ENCODE measurements around the gene PAQR5. TPM values are rescaled to one million over a fixed set of nuclear protein-coding genes. Genes with fewer than 3 reads are reported as not detected.
"Not testable (repeated sequence)": the region's sequence is repeated elsewhere in the genome, so short reads cannot be mapped to it uniquely, and the experiment has no call there.

Gene PAQR5
- total RNA-seq, 1 donor from 2014 or later, result not detected

DNA sequence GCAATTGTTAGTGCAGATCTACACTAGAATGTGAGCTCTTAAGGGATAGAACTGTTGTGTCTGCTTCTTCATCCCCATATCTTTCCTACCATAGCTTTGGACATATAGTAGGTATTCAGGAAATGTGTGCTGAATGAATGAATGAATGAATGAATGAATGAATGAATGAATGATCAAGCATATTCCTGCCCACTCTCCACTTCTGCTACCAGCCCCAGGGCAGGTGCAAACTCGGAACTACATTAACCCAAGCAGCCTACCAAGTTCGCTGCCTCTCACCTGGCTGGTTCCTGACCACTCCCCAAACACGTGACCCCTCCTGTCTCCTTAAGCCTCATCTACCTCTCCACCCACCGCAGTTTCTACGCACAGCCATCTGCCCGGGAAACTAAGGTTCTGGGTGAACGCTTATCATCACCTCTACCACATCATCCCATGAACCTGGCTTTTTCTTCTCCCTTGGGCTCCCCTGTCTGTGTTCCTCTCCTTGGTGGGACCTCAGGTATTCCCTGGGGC is 26.8 kb downstream of the PAQR5 start:
- ChIA-PET CTCF (no interaction called here), POLR2A (no interaction called here)
- DNase-seq (no peak), ATAC-seq (ENCODE audit: low read depth) (no peak)
- Mint-ChIP-seq H3K27ac (no peak overlapping the region), H3K9me3 (no peaks in the 10 kb centered on the region), H3K36me3 (ENCODE audit: low read depth) (no peaks in the 10 kb centered on the region), H3K27me3 (peaks cover 9% of the 10 kb centered on the region), H3K4me3 (no peak overlapping the region), H3K4me1 (no peaks in the 10 kb centered on the region)
- intact Hi-C loops (cut with micrococcal nuclease), result no loop called here
- TF ChIP-seq CTCF (IDR thresholded peaks at IDR 0.05), result no peak

DNA sequence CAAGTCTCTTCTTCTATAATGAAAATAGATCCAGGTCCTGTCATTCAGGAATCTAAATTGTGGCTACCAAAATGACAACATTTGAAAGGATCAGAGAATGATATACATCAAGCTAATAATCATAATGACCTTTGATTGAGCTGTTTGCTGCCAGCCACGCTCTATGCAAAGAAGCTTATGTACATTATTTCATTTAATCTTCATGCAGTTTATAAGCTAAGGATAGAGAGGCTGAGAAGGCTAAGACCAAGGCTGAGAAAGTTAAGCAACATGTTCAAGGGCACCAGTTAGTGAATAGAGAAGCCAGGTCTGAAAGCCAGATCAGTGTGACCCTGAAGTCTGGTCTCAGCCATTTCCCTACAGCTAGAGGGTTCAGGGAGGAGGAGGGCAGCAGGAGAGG is 29.4 kb downstream of the PAQR5 start:
- no peak for DNase-seq
- peaks cover 10% of the 10 kb centered on the region for H3K27me3 Mint-ChIP-seq
- no peak overlapping the region for H3K4me3 Mint-ChIP-seq
- TF ChIP-seq CTCF (IDR thresholded peaks at IDR 0.05), result no peak
- H3K9me3 Mint-ChIP-seq, result no peaks in the 10 kb centered on the region
- no peak overlapping the region for H3K27ac Mint-ChIP-seq
- intact Hi-C loops (cut with micrococcal nuclease), result no loop called here
- H3K4me1 Mint-ChIP-seq, result no peaks in the 10 kb centered on the region
- POLR2A ChIA-PET, result no interaction called here
- no peaks in the 10 kb centered on the region for H3K36me3 Mint-ChIP-seq (ENCODE audit: low read depth)
- CTCF ChIA-PET, result no interaction called here
- ATAC-seq (ENCODE audit: low read depth), result no peak

DNA sequence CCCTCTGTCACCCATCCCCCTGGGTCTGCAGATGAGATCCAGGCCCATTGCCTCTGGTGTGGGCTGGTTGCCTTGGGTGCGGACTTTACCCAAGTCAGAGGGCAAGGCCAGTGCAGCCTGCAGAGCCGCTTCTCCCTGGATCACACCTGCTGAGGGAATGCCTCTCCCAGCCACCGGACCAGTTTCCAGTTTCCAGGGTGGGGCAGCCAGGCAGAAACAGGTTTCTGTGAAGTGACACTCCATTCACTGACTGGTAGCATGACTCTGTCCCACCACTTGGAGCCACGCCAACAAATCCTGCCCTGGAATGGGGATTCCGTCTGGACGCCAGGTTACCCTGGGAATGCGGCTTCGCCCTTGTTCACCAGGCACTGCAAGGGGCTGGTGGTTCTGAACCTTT is 30.0 kb downstream of the PAQR5 start:
- H3K27ac Mint-ChIP-seq, result no peak overlapping the region
- no peaks in the 10 kb centered on the region for H3K9me3 Mint-ChIP-seq
- H3K36me3 Mint-ChIP-seq (ENCODE audit: low read depth), result no peaks in the 10 kb centered on the region
- intact Hi-C loops (cut with micrococcal nuclease), result no loop called here
- no peak for TF ChIP-seq CTCF (IDR thresholded peaks at IDR 0.05)
- no peaks in the 10 kb centered on the region for H3K4me1 Mint-ChIP-seq
- ATAC-seq (ENCODE audit: low read depth) (no peak), DNase-seq (no peak)
- ChIA-PET CTCF (no interaction called here), POLR2A (no interaction called here)
- peaks cover 12% of the 10 kb centered on the region for H3K27me3 Mint-ChIP-seq
- H3K4me3 Mint-ChIP-seq, result no peak overlapping the region

DNA sequence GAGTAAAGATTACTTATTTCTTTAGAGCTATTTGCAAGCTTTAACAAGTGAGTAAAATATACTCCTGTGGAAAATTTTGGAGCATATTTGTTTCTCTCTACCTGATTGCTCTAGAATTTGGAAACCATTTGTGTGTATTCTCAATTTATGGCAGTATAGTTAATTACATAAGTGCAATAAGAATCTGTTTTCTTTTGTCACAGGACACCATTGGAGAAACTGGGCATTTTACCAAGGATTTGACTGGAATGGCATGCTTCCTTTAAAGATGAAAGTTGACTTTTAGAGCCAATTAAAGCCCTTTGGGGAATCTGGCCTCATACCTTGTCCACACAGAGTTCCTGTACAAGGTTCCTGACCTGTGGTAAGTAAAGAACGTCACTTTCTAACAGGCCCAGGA is 38.4 kb downstream of the PAQR5 start:
- Mint-ChIP-seq H3K36me3 (ENCODE audit: low read depth) (no peaks in the 10 kb centered on the region), H3K27me3 (peaks cover 2% of the 10 kb centered on the region), H3K4me3 (no peak overlapping the region), H3K9me3 (no peaks in the 10 kb centered on the region), H3K27ac (no peak overlapping the region), H3K4me1 (no peaks in the 10 kb centered on the region)
- DNase-seq (no peak), ATAC-seq (ENCODE audit: low read depth) (no peak)
- TF ChIP-seq CTCF (IDR thresholded peaks at IDR 0.05), result no peak
- POLR2A ChIA-PET, result no interaction called here
- CTCF ChIA-PET, result no interaction called here
- intact Hi-C loops (cut with micrococcal nuclease), result no loop called here

DNA sequence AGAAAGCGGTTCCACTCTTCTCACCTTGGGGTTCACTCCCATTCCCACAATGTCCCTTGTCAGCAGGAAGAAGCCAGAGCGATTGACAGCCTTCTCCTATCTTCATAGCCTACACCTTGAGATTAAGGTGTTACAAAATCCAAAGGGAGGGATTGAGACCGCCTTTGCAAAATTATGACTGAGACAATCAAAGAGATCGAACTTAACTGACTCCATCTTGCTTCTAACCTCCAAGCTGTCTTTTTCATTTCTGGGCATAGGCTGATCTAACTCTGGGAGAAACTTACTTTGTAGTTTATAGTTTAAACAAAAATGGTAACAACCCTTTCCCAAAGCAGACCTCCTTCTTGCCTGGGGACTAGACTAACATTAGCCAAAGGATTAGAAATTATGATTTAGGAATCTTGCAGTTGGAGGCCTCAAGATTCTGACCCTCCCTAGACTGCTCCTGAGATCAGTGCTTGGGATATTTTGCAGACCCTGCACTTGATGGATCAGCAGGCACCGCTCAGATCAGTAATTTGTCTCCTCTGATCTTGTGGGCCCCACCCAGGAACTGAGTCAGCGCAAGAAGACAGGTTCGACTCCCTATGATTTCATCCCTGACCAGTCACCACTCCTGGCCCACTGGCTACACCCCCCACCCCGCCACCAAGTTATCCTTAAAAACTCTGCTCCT is 40.0 kb downstream of the PAQR5 start:
- Mint-ChIP-seq H3K4me1 (no peaks in the 10 kb centered on the region), H3K36me3 (ENCODE audit: low read depth) (no peaks in the 10 kb centered on the region), H3K9me3 (no peaks in the 10 kb centered on the region), H3K27me3 (no peaks in the 10 kb centered on the region), H3K27ac (no peak overlapping the region), H3K4me3 (no peak overlapping the region)
- no peak for ATAC-seq (ENCODE audit: low read depth)
- no peak for DNase-seq
- intact Hi-C loops (cut with micrococcal nuclease), result no loop called here
- ChIA-PET CTCF (no interaction called here), POLR2A (no interaction called here)
- no peak for TF ChIP-seq CTCF (IDR thresholded peaks at IDR 0.05)

DNA sequence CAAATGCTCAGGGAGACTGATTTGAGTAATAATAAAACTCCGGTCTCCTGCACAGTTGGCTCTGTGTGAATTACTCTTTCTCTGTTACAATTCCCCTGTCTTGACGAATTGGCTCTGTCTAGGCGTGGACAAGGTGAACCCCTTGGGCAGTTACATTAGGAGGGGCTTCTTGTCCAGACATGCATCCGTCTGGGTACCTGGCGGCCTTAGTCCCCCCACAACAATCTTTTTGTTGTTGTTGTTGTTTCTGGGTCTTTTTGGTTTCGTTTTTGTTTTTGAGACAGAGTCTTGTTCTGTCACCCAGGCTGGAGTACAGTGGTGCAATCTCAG is 40.5 kb downstream of the PAQR5 start:
- H3K36me3 Mint-ChIP-seq (ENCODE audit: low read depth); DNase-seq; POLR2A ChIA-PET; H3K4me3 Mint-ChIP-seq; H3K9me3 Mint-ChIP-seq; intact Hi-C loops (cut with micrococcal nuclease); H3K27ac Mint-ChIP-seq; H3K4me1 Mint-ChIP-seq; CTCF ChIA-PET; H3K27me3 Mint-ChIP-seq; ATAC-seq (ENCODE audit: low read depth): not testable (repeated sequence)

Measured in activated B cell treated with CpG ODN at 0.5 μM for 24 hours (primary cell).